ENCODE data around the gene OPN1SW. TPM values are rescaled to one million over a fixed set of nuclear protein-coding genes. Genes with fewer than 3 reads are reported as not detected.

The OPN1SW gene
- total RNA-seq, 1 donor from 2014 or later = not detected

GRCh38 chr7:128758553-128758952 is 17.0 kb downstream of the OPN1SW start:
- Mint-ChIP-seq H3K4me1 (ENCODE audit: low read depth) (no peaks in the 10 kb centered on the region), H3K36me3 (ENCODE audit: insufficient read depth) (peaks cover 15% of the 10 kb centered on the region), H3K9me3 (ENCODE audit: low read depth) (no peaks in the 10 kb centered on the region), H3K27ac (no peak overlapping the region), H3K27me3 (no peaks in the 10 kb centered on the region), H3K4me3 (ENCODE audit: low read depth) (no peak overlapping the region)
- no peak for DNase-seq (ENCODE audit: low spot score, unreplicated experiment)
- TF ChIP-seq CTCF (IDR thresholded peaks at IDR 0.05; ENCODE audit: unreplicated experiment) = no peak

DNA sequence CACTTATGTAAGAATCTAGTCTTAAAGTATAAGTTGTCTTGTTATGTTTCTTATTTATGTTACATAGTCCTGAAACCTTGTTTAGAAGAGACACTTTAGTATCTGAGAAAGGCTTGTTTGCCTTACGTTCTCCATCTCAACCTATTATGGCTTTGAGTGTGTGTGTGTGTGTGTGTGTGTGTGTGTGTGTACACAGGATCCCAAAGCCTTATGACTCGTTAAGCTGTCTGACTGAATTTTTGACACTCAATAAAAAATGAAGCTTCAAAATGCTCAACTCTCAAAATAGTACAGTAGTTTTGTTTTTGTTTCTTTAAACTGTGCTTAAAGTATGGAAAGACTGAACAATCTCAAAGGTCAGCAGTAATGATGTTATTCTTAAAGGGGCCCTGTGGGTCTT is 18.4 kb downstream of the OPN1SW start:
- Mint-ChIP-seq H3K4me3 (ENCODE audit: low read depth) (no peak overlapping the region), H3K27ac (no peak overlapping the region), H3K9me3 (ENCODE audit: low read depth) (no peaks in the 10 kb centered on the region), H3K36me3 (ENCODE audit: insufficient read depth) (peaks cover 17% of the 10 kb centered on the region), H3K27me3 (no peaks in the 10 kb centered on the region), H3K4me1 (ENCODE audit: low read depth) (no peaks in the 10 kb centered on the region)
- no peak for TF ChIP-seq CTCF (IDR thresholded peaks at IDR 0.05; ENCODE audit: unreplicated experiment)
- DNase-seq (ENCODE audit: low spot score, unreplicated experiment) = no peak

DNA sequence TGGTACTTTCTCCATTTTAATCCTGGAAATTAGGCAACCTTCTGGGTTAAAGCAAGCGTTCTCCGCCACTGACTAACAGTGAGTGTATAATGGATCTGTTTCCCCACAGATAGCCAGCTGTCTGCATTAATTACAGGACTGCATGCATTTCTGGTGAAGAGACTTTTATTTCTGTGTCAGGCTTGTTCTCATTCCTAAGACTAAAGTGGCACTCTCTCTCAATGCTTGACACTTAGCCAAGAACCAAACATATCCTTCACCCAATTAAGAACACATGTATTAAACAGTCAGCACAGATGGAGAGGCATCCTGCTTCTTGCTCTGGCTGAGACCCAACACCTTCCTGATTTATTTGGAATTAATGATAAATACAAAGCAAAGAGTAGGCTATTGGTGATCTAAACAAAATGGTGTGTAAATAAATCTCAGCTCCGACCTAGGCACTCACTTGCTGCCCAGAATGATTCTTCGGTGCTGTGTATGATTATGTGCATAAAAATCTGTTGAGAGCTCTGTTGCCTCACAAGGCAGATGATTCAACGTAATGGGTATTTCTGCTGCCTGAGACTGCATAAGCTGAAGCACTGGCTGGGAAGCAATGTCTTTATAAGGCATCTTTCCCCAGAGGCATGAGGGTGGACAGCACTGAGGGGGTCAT is 19.6 kb downstream of the OPN1SW start:
- H3K27me3 Mint-ChIP-seq = no peaks in the 10 kb centered on the region
- TF ChIP-seq CTCF (IDR thresholded peaks at IDR 0.05; ENCODE audit: unreplicated experiment) = no peak
- peaks cover 12% of the 10 kb centered on the region for H3K36me3 Mint-ChIP-seq (ENCODE audit: insufficient read depth)
- H3K27ac Mint-ChIP-seq = peak overlapping the region; percentile 17
- no peaks in the 10 kb centered on the region for H3K4me1 Mint-ChIP-seq (ENCODE audit: low read depth)
- DNase-seq (ENCODE audit: low spot score, unreplicated experiment) = no peak
- H3K9me3 Mint-ChIP-seq (ENCODE audit: low read depth) = no peaks in the 10 kb centered on the region
- H3K4me3 Mint-ChIP-seq (ENCODE audit: low read depth) = no peak overlapping the region

GRCh38 chr7:128755075-128755818 is 20.3 kb downstream of the OPN1SW start:
- no peak for DNase-seq (ENCODE audit: low spot score, unreplicated experiment)
- no peak overlapping the region for H3K27ac Mint-ChIP-seq
- no peaks in the 10 kb centered on the region for H3K9me3 Mint-ChIP-seq (ENCODE audit: low read depth)
- no peak for TF ChIP-seq CTCF (IDR thresholded peaks at IDR 0.05; ENCODE audit: unreplicated experiment)
- no peaks in the 10 kb centered on the region for H3K4me1 Mint-ChIP-seq (ENCODE audit: low read depth)
- H3K27me3 Mint-ChIP-seq = no peaks in the 10 kb centered on the region
- peaks cover 16% of the 10 kb centered on the region for H3K36me3 Mint-ChIP-seq (ENCODE audit: insufficient read depth)
- no peak overlapping the region for H3K4me3 Mint-ChIP-seq (ENCODE audit: low read depth)

- Mint-ChIP-seq H3K4me1 (ENCODE audit: low read depth) (peaks cover 7% of the 10 kb centered on the region), H3K4me3 (ENCODE audit: low read depth) (no peak overlapping the region), H3K27ac (no peak overlapping the region), H3K9me3 (ENCODE audit: low read depth) (no peaks in the 10 kb centered on the region), H3K27me3 (no peaks in the 10 kb centered on the region), H3K36me3 (ENCODE audit: insufficient read depth) (peaks cover 24% of the 10 kb centered on the region)
- TF ChIP-seq CTCF (IDR thresholded peaks at IDR 0.05; ENCODE audit: unreplicated experiment) = no peak
- DNase-seq (ENCODE audit: low spot score, unreplicated experiment) = no peak
Measured at GRCh38 chr7:128752251-128752650, 23.3 kb downstream of the OPN1SW start.
